Activated naive CD8-positive, alpha-beta T cell treated with anti-CD3 and anti-CD28 coated beads for 36 hours (primary cell): ENCODE data around the gene C2orf49. TPM values are rescaled to one million over a fixed set of nuclear protein-coding genes. Genes with fewer than 3 reads are reported as not detected.

Experiments used
- DNase-seq: peaks from one replicate; pipeline ENCODE4 v3.0.0; 2021
- H3K27ac Mint-ChIP-seq: one replicate; pipeline ENCODE4 v1.8.0; 2022; ENCODE audit warnings: mild to moderate bottlenecking, moderate library complexity, mixed read lengths
- H3K27me3 Mint-ChIP-seq: one replicate; pipeline ENCODE4 v1.8.0; 2022; ENCODE audit warnings: mild to moderate bottlenecking, mixed read lengths
- H3K36me3 Mint-ChIP-seq: one replicate; pipeline ENCODE4 v1.8.0; 2021; ENCODE audit warnings: mild to moderate bottlenecking, mixed read lengths
- H3K4me1 Mint-ChIP-seq: one replicate; pipeline ENCODE4 v1.8.0; 2021; ENCODE audit warnings: mixed read lengths
- H3K4me3 Mint-ChIP-seq: one replicate; pipeline ENCODE4 v1.8.0; 2022; ENCODE audit warnings: mild to moderate bottlenecking, moderate library complexity, mixed read lengths
- H3K9me3 Mint-ChIP-seq: one replicate; pipeline ENCODE4 v1.8.0; 2022; ENCODE audit warnings: mixed read lengths
- total RNA-seq, 2 experiments: library from RNA; stranded (reverse); gene quantifications; one replicate each; pipeline ENCODE4 v1.2.3, GENCODE V29; 2021

The C2orf49 gene
- total RNA-seq, 2 experiments from 2014 or later = 19.0 to 22.4 TPM

DNA sequence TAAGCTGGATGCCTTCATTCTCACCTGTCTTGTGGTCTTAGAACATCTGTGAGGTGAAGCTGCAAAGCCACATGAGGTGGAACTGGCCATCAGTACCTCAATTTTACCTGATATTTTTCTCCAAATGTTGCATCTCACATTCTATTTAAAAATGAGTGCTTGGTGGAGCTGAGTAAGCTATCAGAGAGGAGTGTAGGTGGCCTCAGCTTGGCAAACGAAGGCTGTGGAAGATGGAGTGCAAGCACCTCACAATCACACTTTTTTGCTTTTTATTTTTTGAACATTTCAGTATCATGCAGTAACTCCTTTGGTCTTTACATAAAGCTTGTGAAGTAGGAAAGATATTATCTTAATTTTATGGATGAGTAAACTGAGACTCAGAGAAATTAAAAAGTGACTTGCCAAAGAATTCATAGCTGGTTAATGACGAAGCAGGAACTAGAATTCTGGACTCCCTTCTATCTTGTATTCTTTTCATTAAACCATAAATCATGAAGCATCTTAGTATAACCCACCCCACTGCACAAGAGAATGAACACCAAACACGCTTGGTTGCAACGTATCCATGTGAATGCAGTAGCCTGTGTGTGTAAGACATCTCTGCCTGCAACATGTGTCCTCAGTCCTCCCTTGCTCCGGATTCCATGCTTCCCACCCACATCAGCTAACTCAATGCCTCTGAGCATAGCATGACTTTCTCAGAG is 27.2 kb downstream of the C2orf49 start:
- no peak overlapping the region for H3K27ac Mint-ChIP-seq
- H3K4me3 Mint-ChIP-seq = no peak overlapping the region
- no peaks in the 10 kb centered on the region for H3K27me3 Mint-ChIP-seq

GRCh38 chr2:105365206-105365605 is 27.9 kb downstream of the C2orf49 start:
- H3K27ac Mint-ChIP-seq = no peak overlapping the region
- H3K4me3 Mint-ChIP-seq = no peak overlapping the region
- DNase-seq = no peak
- peaks cover 22% of the 10 kb centered on the region for H3K4me1 Mint-ChIP-seq
- H3K27me3 Mint-ChIP-seq = no peaks in the 10 kb centered on the region
- no peaks in the 10 kb centered on the region for H3K9me3 Mint-ChIP-seq
- H3K36me3 Mint-ChIP-seq = peaks cover 12% of the 10 kb centered on the region

More for the DNA sequence above, 27.2 kb downstream of the C2orf49 start:
- no peaks in the 10 kb centered on the region for H3K9me3 Mint-ChIP-seq
- peaks cover 16% of the 10 kb centered on the region for H3K4me1 Mint-ChIP-seq
- H3K36me3 Mint-ChIP-seq = peaks cover 16% of the 10 kb centered on the region
- no peak for DNase-seq

DNA sequence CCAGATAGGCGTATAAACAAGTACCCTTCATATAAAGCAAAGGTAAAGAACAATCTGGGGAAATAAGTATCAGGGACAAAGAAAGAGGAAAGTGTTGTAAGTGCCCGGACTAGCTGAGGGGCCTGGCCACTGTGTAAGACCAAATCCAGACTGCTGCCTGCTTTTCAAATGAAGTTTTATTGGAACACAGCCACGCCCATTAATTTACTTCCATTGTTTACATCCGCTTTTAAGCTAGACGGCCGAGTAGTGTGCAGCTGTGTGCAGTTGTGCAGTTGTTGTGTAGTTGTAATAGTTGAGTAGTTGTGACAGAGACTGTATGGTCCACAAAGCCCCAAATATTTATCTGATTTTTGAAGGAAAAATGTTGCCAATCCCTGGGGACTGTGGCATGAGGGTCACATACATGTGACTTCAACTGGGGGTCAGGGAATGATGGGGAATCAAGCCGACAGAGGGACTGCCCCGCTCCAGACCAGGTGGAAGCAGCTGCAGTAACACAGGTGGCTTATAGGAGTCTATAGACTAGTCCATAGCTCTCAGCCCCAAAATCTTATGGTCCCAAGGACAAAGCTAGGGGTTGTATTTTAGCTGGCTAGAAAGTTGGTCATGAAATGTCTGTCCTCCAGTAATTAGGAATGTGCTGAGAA is 31.5 kb downstream of the C2orf49 start:
- H3K9me3 Mint-ChIP-seq = no peaks in the 10 kb centered on the region
- no peak overlapping the region for H3K4me3 Mint-ChIP-seq
- no peaks in the 10 kb centered on the region for H3K36me3 Mint-ChIP-seq
- no peak for DNase-seq
- H3K4me1 Mint-ChIP-seq = peaks cover 8% of the 10 kb centered on the region
- H3K27ac Mint-ChIP-seq = no peak overlapping the region
- H3K27me3 Mint-ChIP-seq = no peaks in the 10 kb centered on the region

DNA sequence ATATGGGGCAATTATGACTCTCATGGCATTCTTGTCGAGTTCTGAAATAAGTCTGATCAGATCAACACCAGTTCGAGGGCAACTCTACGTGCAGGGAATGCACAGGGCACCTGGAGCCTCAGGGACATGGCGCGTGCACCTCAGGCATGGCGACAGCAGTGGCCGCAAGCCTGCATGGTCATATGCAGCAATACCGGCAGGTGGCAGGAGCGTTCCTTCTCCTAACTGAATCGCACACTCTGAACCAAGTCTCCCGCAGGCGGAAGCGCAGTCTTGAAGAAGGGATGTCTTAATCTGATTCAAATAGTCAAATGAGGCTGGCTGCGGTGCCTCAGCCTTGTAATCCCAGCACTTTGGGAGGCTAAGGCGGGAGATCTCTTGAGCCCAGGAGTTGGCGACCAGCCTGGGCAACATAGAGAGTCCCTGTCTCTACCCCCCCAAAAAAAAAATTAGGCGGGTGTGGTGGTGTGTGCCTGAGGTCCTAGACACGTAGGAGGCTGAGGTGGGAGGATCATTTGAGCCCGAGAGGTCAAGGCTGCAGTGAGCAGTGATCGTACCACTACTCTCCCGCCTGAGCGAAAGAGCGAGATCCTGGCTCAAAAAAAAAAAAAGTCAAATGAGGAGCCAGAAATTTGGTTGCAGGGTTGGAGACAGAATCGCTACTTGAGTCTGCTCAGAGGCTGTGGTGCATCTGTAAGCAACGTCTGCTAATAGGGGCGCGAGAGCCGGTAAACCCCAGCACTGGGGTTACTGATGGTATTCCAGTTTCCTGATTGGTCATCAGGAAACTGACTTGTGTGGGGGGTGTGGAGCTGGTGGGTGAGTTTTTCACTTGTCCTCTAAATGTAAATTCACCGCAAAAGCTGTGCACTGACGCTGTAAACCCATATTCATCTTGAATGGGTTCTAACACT is 32.7 kb downstream of the C2orf49 start:
- H3K9me3 Mint-ChIP-seq = no peaks in the 10 kb centered on the region
- H3K4me1 Mint-ChIP-seq = peaks cover 10% of the 10 kb centered on the region
- no peak overlapping the region for H3K4me3 Mint-ChIP-seq
- no peaks in the 10 kb centered on the region for H3K27me3 Mint-ChIP-seq
- no peak overlapping the region for H3K27ac Mint-ChIP-seq
- DNase-seq = peak; percentile 81
- no peaks in the 10 kb centered on the region for H3K36me3 Mint-ChIP-seq

DNA sequence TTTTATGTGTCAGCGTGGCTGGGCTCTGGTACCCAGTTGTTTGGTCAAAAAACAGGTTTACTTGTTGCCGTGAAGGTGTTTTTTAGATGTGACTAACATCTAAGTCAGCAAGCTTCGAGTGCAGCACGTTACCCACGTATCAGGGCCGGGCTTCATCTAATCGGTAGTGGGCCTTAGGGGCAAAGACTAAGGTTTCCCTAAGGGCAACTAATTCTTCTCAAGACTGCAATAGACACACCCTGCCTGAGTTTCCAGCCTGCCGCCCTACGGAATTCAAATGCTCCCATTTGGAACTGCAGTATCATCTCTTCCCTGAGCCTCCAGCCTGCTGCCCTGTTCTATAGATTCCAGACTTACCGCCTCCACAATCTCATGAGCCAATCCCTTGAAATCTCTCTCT is 33.8 kb downstream of the C2orf49 start:
- no peaks in the 10 kb centered on the region for H3K9me3 Mint-ChIP-seq
- peaks cover 10% of the 10 kb centered on the region for H3K4me1 Mint-ChIP-seq
- no peak overlapping the region for H3K4me3 Mint-ChIP-seq
- no peak overlapping the region for H3K27ac Mint-ChIP-seq
- DNase-seq = no peak
- H3K27me3 Mint-ChIP-seq = no peaks in the 10 kb centered on the region
- no peaks in the 10 kb centered on the region for H3K36me3 Mint-ChIP-seq

DNA sequence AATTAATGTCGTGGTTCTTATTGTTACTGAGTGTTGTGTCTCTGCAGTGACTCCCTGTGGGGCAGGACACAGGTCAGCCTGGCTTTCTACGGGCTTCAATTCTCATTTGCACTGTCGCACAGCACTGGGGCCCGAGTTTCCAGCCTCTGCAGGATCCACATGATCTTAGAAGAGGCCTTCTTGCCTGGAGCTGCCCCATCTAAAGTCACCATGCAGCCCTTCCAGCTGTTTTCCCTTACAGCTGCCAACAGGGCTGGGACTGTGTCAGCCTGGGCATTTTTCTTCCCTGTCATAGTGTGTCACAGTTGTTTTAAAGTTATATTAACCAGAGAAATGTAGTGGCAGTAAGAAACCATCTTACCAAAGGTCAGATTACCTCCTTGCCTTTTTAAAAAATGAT is 34.5 kb downstream of the C2orf49 start:
- Mint-ChIP-seq H3K36me3 (no peaks in the 10 kb centered on the region), H3K27ac (no peak overlapping the region), H3K27me3 (no peaks in the 10 kb centered on the region), H3K9me3 (no peaks in the 10 kb centered on the region), H3K4me1 (peaks cover 10% of the 10 kb centered on the region), H3K4me3 (no peak overlapping the region)
- no peak for DNase-seq

DNA sequence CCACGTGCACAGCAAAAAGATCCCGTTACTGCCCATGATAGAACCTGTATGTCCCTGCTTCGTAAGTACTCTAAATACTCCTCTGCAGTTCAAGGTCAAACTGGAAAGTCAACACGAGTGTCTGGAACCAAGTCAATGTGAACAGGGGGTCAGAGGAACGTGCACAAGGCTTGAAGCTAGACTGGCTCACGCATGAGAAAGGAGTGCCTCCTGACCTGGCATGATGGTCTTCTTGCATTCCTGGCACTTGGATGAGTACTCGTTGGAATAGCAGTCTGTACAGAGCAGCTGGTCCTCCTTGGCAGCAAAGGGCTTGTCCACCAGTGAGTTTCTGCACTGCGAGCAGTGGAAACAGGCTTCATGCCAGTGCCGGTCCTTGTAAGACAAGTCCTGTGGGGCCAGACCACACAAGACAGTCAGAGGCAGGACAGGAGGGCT is 36.0 kb downstream of the C2orf49 start:
- no peak overlapping the region for H3K4me3 Mint-ChIP-seq

GRCh38 chr2:105373895-105374401 is 36.6 kb downstream of the C2orf49 start:
- Mint-ChIP-seq H3K4me3 (peak overlapping the region; percentile 12), H3K36me3 (no peaks in the 10 kb centered on the region), H3K27me3 (no peaks in the 10 kb centered on the region), H3K9me3 (no peaks in the 10 kb centered on the region), H3K4me1 (peaks cover 10% of the 10 kb centered on the region), H3K27ac (peak overlapping the region; percentile 78)
- DNase-seq = no peak

More for the DNA sequence above, 36.0 kb downstream of the C2orf49 start:
- DNase-seq = no peak
- no peaks in the 10 kb centered on the region for H3K9me3 Mint-ChIP-seq
- H3K4me1 Mint-ChIP-seq = peaks cover 10% of the 10 kb centered on the region
- no peaks in the 10 kb centered on the region for H3K27me3 Mint-ChIP-seq
- no peak overlapping the region for H3K27ac Mint-ChIP-seq
- no peaks in the 10 kb centered on the region for H3K36me3 Mint-ChIP-seq

- no peaks in the 10 kb centered on the region for H3K36me3 Mint-ChIP-seq
- no peak overlapping the region for H3K4me3 Mint-ChIP-seq
- H3K9me3 Mint-ChIP-seq = no peaks in the 10 kb centered on the region
- H3K27me3 Mint-ChIP-seq = no peaks in the 10 kb centered on the region
- no peak for DNase-seq
- H3K4me1 Mint-ChIP-seq = peaks cover 4% of the 10 kb centered on the region
- H3K27ac Mint-ChIP-seq = no peak overlapping the region
Observed at GRCh38 chr2:105375001-105375561, 37.7 kb downstream of the C2orf49 start.

GRCh38 chr2:105376010-105376409 is 38.7 kb downstream of the C2orf49 start:
- H3K27me3 Mint-ChIP-seq = no peaks in the 10 kb centered on the region
- H3K27ac Mint-ChIP-seq = no peak overlapping the region

DNA sequence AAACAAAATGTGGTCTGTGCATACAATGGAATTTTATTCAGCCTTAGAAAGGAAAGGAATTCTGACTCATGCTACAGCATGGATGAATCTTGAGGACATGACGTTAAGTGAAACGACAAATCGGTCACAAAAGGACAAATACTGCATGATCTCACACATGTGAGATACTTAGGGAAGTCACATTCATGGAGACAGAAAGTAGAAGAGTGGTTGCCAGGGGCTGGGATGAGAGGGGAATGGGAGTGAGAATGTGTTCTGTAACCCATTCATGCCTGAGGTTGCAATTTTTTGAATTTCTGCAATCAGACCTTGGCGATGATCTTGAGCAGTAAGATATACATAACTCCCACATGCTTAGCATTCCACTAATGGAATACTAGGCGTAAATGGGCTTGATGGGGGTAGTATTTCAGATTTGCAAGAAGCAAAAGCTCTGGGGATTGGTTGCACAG is 39.5 kb downstream of the C2orf49 start:
- peaks cover 4% of the 10 kb centered on the region for H3K4me1 Mint-ChIP-seq
- H3K27me3 Mint-ChIP-seq = no peaks in the 10 kb centered on the region
- no peaks in the 10 kb centered on the region for H3K9me3 Mint-ChIP-seq
- DNase-seq = no peak
- no peak overlapping the region for H3K4me3 Mint-ChIP-seq
- no peaks in the 10 kb centered on the region for H3K36me3 Mint-ChIP-seq
- no peak overlapping the region for H3K27ac Mint-ChIP-seq

More at GRCh38 chr2:105376010-105376409, 38.7 kb downstream of the C2orf49 start:
- DNase-seq = no peak
- no peaks in the 10 kb centered on the region for H3K36me3 Mint-ChIP-seq
- peaks cover 4% of the 10 kb centered on the region for H3K4me1 Mint-ChIP-seq
- no peaks in the 10 kb centered on the region for H3K9me3 Mint-ChIP-seq
- H3K4me3 Mint-ChIP-seq = no peak overlapping the region

DNA sequence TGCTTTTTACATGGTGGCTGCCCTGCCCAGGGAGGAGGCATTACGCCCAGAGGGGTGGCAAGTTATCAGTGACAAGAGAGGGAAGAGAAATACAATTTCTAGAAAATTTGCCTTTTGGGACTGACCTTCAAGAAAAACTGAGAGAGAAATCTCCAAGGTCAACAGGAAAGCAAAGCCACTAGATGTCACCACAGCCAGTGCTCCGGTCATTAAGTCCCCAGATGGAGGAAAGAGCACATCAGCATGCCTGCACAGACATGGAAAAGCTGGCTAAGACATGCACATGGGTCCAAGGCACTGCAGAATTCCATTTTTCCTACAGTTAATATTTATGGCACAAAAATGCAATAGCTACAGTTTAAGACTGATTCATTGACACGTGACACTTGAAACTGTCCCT is 40.5 kb downstream of the C2orf49 start:
- DNase-seq = no peak
- Mint-ChIP-seq H3K4me3 (no peak overlapping the region), H3K27ac (no peak overlapping the region), H3K36me3 (no peaks in the 10 kb centered on the region), H3K9me3 (no peaks in the 10 kb centered on the region), H3K4me1 (peaks cover 4% of the 10 kb centered on the region), H3K27me3 (no peaks in the 10 kb centered on the region)

GRCh38 chr2:105378276-105378840 is 41.0 kb downstream of the C2orf49 start:
- Mint-ChIP-seq H3K27ac (no peak overlapping the region), H3K36me3 (no peaks in the 10 kb centered on the region), H3K4me1 (peaks cover 4% of the 10 kb centered on the region), H3K9me3 (no peaks in the 10 kb centered on the region), H3K4me3 (no peak overlapping the region), H3K27me3 (no peaks in the 10 kb centered on the region)
- no peak for DNase-seq

- no peak for DNase-seq
- Mint-ChIP-seq H3K9me3 (no peaks in the 10 kb centered on the region), H3K4me3 (no peak overlapping the region), H3K27ac (no peak overlapping the region), H3K4me1 (peaks cover 4% of the 10 kb centered on the region), H3K36me3 (no peaks in the 10 kb centered on the region), H3K27me3 (no peaks in the 10 kb centered on the region)
Observed at GRCh38 chr2:105378921-105379383, 41.6 kb downstream of the C2orf49 start.
